Activated CD8-positive, alpha-beta memory T cell treated with anti-CD3 and anti-CD28 coated beads for 1 hour (primary cell): Measurements from ENCODE around the gene OTUB2.
A peak's percentile ranks its signal among the peaks of the same experiment; 100 is the strongest.
"Not testable (repeated sequence)": the region's sequence is repeated elsewhere in the genome, so short reads cannot be mapped to it uniquely, and the experiment has no call there.

Source experiments
- DNase-seq, 2 donors: peaks; one replicate each; pipeline ENCODE4 v3.0.0-alpha.2; 2020; ENCODE audit warnings: low read depth in 1 of 2; ENCODE audit errors: extremely low read depth in 1 of 2

OTUB2 gene

DNA sequence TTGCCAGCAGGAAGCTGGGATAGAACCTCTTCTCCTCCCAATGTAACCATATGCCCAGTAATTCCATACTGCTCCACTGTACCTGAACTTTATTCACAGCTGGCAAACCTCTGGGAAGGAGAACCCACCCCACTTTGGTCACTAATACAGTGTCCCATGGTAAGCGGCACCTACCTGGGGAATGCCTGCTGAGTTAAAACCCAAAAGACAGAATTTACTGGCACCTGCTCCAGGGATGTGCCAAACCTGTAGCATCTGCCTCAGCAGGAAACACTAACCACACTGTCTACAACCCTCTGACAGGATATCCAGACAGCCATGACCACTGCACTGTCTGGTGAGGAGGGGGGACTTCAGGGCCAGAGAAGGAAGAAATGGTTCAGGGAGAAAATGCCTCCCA is 28.3 kb downstream of the OTUB2 start:
- DNase-seq, result no peak

DNA sequence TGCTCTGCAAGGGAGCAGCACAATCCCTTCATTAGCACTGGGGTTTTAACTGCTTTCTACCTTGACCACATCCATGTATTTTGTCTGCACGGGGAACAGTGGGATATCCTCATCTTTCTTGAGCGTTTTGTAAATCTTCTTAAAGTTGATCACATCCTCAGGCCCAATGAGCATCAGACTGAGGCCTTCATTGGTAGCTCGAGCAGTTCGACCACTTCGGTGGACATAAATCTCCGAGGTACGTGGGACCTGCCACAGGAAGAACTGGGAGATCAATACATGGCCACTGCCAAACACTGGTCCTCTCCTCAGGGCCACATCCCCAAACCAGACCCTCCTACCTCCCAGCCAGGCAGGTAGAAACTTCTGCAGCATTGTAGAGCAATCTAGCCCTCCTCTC is 28.8 kb downstream of the OTUB2 start:
- DNase-seq, result no peak

- DNase-seq, result no peak
These were observed 30.6 kb downstream of the OTUB2 start for GRCh38 chr14:94056579-94057308.

- no peak for DNase-seq
These were observed 32.1 kb downstream of the OTUB2 start for GRCh38 chr14:94058128-94058673.

DNA sequence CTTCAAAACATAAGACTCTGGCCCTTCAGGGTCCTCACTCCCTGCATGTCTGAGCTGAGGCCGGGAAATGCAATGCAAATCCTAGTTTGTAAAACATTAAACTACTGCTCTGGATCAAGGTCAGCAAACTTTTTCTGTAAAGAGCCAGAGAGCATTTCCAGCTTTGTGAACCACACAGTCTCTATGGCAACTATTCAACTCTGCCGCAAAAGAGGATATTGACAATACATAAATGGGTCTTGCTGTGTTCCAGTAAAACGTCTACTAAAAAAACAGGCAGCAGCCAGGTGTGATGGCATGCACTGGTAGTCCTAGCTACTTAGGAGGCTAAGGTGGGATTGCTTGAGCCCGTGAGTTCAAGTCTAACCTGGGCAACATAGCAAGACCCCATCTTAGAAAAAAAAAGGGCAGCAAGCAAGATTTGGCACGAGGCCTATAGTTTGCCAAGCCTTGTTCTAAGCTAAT is 32.6 kb downstream of the OTUB2 start:
- DNase-seq, result no peak

DNA sequence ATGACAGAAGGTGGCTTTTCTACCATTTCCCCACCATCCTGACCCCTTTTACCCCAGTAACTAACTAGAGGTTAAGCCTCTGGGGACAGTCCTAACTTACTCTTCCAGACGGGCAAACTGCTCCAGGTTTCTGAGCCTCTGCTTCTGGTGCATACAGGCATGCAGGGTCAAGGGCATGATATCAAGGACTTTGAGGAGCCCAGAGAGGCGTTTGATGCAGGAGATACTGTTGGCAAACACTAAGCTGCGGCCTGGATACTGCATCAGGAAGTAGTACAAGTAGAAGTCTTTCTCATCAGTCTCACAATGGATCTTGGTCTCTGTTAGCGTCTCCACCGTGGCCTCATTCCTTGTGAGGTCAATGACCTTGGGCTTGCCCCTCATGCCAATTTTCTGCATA is 33.9 kb downstream of the OTUB2 start:
- DNase-seq, result no peak

DNA sequence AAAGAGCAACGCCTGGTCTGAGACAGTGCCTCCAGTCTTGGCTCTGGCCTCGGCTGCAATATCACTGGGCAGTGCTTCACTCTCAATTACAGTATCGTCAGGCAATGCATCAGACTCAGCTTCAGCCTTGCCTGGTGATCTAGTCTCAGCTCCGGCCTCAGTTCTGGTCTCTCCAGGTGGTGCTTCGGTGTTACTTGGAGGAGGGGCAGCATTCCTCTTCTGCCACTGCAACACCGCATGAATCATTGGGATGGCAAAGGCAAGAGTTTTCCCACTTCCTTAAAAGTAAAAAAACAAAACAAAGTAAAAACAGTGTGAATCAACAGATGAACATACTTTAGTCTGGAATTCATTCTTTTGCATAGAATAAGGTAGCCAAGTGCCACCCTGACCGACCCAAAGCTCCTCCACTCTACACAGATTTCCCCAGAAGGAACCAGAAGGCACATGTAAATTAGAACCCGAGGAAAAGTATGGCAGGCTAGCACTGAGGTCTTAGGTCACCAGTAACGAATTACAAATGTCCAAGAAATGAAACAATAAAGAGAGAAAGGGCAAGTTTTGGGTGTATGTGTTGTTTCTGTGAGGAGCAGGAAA is 36.3 kb downstream of the OTUB2 start:
- no peak for DNase-seq

DNA sequence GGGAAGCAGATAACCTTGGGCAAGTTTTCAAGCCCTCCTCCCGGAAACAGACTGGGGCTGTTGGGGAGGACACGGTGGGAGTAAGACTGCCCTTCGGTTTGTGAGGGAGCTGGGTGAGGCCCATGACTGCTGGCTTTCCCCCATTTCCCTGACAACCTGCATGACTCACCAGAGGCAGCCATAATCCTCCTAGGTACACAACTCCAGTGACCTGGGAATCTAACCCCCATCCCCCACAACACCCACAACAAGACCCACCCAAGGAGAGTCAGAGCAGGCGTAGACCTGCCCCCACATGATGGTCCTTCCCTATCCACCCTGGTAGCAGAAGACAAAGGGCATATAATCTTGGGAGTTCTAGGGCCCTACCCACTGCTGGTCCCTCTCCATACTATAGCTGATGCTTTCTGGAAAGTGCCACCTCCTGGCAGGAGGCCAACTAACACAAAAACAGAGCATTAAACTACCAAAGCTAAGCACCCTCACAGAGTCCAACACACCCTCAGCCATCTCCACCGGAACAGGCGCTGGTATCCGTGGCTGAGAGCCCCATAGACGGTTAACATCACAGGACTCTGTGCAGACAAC is 40.0 kb downstream of the OTUB2 start:
- DNase-seq, result no peak

DNA sequence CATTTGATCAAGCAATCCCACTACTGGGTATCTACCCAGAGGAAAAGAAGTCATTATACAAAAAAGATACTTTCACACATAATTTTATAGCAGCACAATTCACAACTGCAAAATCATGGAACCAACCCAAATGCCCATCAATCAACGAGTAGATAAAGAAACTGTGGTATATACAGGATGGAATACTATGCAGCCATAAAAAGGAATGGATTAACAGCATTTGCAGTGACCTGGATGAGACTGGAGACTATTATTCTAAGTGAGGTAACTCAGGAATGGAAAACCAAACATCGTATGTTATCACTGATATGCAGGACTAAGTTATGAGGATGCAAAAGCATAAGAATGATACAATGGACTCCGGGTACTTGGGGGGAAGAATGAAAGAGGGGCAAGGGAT is 45.9 kb downstream of the OTUB2 start:
- DNase-seq, result not testable (repeated sequence)

DNA sequence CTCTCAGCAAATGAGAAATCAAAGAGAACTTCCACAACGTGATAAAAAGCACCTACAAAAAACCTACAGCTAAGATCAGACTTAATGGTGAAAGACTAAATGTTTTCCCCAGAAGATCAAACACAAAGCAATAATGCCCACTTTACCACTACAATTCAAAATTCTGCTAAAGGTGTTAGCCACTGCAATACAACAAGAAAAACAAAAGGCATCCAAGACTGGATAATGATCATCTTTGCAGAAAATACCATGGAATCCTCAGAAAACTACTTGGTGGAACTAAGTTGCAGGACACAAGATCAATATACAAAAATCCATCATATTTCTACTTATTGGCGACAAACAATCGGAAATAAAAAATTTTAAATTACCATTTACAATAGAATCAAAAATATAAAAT is 48.4 kb downstream of the OTUB2 start:
- no peak for DNase-seq

- DNase-seq, result no peak
These were observed 48.9 kb downstream of the OTUB2 start for GRCh38 chr14:94075008-94075407.

GRCh38 chr14:94077111-94077821 is 51.1 kb downstream of the OTUB2 start:
- DNase-seq, result no peak

DNA sequence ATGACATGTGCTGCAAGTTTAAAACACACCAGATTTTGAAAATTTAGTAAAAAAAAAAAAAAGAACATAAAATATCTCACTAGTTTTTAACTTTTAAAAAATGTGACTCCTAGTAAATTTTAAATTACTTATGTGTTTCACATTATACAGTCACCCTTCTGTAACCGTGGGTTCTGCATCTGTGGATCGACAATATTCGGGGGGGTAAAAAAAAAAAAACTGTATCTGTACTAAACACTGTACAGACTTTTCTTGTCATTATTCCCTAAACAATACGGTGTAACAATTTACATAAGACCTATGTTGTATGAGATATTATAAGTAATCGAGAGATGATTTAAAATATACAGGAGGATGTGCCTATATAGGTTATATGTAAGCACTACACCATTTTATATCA is 51.7 kb downstream of the OTUB2 start:
- DNase-seq, result no peak

- DNase-seq, result no peak
These were observed 53.9 kb downstream of the OTUB2 start for GRCh38 chr14:94079891-94080620.

DNA sequence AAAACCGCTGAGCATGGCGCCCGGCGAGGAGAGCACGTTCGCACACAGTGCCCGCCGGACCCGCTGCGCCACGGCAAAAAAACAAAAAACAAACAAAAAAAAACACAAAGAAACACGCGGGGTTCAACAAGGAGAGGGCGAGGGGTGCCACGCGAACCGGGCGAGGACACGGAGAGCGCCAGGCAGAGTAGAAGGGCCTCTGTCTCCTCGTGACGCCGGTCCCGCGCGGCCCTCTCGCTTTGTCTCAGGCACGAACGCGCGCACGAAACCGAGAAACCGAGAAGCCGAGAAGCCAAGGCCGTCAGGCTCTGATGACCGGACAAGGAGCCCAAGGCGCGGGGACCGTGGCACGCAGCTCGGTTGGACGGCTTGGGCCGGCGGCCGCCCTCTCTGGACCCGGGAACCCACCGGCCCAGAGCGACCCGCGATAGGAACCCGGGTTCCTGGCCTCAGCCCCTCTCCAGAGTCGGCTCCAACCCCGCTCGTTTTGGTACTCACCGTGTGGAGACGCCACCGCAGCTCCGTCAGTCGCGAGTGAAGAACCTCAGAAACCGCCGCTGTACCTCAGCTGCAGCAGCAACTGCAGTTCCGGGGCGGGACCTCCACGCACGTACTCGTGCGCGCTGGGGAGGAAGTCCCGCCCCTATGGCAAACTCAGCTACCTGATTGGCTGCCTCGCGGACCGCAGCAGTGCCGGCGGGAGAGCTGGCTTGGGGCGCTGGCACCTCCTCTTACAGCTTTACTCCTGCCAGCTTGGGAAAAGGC is 54.7 kb downstream of the OTUB2 start, which contains the start of the genes DDX24 and IFI27L1:
Gene DDX24 (minus strand): TSS at position 582 of the 765 bp plus-strand sequence. CDS start 1,460 bp downstream, outside the sequence.
Gene IFI27L1 (plus strand): TSS at position 690 of the 765 bp plus-strand sequence. CDS start 15,628 bp downstream, outside the sequence.
- peak; percentile 88 to 95 for DNase-seq

DNA sequence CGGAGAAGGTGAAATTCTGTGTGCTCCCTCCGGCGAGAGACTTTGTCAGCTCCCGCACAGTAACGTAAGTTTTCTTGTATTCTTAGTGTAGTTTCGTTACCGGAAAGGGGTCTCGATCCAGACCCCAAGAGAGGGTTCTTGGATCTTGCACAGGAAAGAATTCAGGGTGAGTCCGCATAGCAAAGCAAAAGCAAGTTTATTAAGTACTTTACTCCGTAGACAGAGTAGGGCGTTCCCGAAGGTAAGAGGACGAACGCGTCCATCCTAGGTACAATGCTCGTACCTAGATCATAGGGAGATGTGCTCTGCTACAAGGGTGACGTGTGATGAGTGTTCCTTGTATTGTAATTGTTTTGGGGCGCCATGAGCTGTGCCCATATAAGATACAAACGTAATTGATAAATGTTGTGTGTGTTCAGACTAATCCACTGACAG is 55.3 kb downstream of the OTUB2 start:
- DNase-seq, result no peak

DNA sequence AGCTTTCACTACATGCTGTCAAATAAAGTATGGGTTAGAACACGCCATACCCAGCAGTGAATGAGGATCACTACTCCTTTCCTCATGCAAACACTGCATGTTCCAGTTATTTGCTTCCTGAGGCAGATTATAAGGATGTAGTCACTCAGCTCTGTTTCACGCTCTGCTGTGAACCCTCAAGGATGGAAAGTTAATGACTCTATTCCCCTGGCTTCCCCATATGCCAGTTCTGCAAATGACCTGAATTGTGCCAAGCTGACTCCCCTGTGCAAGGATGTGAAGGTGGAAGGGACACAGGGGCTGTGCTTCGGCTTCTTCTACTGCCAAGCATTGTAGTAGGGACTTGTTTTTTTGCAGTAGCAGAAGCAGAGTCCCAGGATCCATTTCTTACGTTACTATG is 61.8 kb downstream of the OTUB2 start:
- DNase-seq, result no peak

GRCh38 chr14:94088516-94088915 is 62.4 kb downstream of the OTUB2 start:
- DNase-seq, result no peak

DNA sequence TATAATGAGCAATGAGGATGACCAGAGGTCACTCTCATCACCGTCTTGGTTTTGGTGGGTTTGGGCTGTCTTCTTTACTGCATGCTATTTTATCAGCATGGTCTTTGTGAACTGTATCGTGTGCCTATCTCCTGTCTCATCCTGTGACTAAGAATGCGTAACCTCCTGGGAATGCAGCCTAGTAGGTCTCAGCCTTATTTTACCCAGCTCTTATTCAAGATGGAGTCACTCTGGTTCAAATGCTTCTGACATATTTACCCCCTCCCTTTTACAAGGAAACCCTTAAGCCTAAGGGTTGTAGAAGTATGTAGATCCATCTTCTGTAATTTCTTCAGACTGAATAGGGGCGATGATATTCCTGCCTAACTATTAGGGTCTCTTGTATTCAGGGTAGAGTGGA is 63.3 kb downstream of the OTUB2 start:
- DNase-seq, result no peak

- DNase-seq, result no peak
These were observed 67.3 kb downstream of the OTUB2 start for GRCh38 chr14:94093418-94093817.
